ENCODE measurements around the gene IER3. TPM values are rescaled to one million over a fixed set of nuclear protein-coding genes. Genes with fewer than 3 reads are reported as not detected.

Gene IER3
- total and polyA plus RNA-seq, 2 experiments from 2014 or later = 19.9 to 21.2 TPM

DNA sequence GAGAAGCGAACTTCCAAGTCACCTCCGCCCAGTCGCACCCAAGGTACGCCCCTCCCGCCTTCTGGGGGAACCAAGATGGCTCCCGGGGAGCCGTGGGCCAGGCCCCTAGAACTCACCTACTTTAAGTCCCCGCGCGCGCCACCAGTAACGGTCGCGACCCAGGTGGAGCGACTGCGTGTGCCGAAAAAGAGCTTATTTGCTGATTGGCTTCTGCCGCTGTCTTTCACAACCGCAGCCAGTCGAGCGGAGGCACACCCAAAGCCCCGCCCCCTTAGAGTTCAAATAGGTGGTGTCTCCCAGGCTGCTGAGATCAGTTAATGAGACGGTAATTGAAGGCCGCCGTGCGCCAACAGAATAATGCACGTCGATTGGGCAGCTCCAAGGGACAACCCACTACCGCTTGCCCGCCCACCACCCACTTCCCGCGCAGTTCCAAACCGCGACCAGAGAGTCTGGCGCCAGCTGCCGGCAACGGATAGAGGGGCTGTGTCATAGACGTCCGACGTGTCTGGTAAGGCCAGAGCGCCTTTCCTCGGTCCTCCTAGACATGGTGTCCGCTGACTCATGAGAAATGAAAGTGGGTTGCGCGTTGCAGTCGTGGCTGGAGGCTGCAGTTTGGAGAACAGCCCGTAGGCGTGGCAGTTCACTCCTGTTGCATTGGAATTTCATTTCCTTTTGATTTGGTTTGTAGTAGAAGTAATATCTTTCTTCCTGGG, 27.1 kb downstream of the IER3 start, which contains the start of gene MDC1:
MDC1 (minus strand) TSS at position 153 of the 716 bp plus-strand sequence. CDS start 2,106 bp downstream, outside the sequence.
- no peaks in the 10 kb centered on the region for H3K9me2 ChIP-seq (ENCODE audit: insufficient read depth)
- peak within 1 kb of the TSS; percentile 97 for H3K27ac ChIP-seq (ENCODE audit: low read depth)
- H3K27me3 ChIP-seq (ENCODE audit: insufficient read depth) = no peaks in the 10 kb centered on the region
- peaks cover 31% of the 10 kb centered on the region for H3K36me3 ChIP-seq (ENCODE audit: insufficient read depth)
- H3F3A ChIP-seq (replicated peaks; ENCODE audit: low read depth) = peaks cover 15% of the 10 kb centered on the region
- Mint-ChIP-seq H3K4me3 (peak within 1 kb of the TSS; percentile 100), H3K27me3 (ENCODE audit: insufficient read depth, low read depth, poor library complexity) (peaks cover 31% of the 10 kb centered on the region), H3K4me1 (peaks cover 22% of the 10 kb centered on the region), H3K36me3 (ENCODE audit: low read depth) (peaks cover 56% of the 10 kb centered on the region), H3K27ac (peak within 1 kb of the TSS; percentile 100), H3K9me3 (peaks cover 13% of the 10 kb centered on the region; the same call in 2 of the 3 replicates)
- peaks cover 7% of the 10 kb centered on the region for H3K4me1 ChIP-seq (ENCODE audit: insufficient read depth)
- H3K4me3 ChIP-seq = peak within 1 kb of the TSS; percentile 55
- peak; percentile 76 for ATAC-seq
- peaks cover 52% of the 10 kb centered on the region for H3K79me2 ChIP-seq (replicated peaks; ENCODE audit: insufficient read depth)
- peaks cover 12% of the 10 kb centered on the region; the same call in 1 of the 2 replicates for H4K20me1 ChIP-seq (replicated peaks; ENCODE audit: insufficient read depth)
- H2AFZ ChIP-seq = peak within 1 kb of the TSS; percentile 23; the same call in 1 of the 2 replicates
- H3K4me2 ChIP-seq = peak within 1 kb of the TSS; percentile 86
- TF ChIP-seq CREB1 (CRISPR knock-in tag; IDR thresholded peaks at IDR 0.05; ENCODE audit: low read depth) (peak; percentile 85), STAT1 (IDR thresholded peaks at IDR 0.05; ENCODE audit: unreplicated experiment) (no peak), EZH2 (IDR thresholded peaks at IDR 0.05; ENCODE audit: low read depth, unreplicated experiment) (no peak), ZNF331 (CRISPR knock-in tag; IDR thresholded peaks at IDR 0.05; ENCODE audit: low read depth) (no peak), NANOG (IDR thresholded peaks at IDR 0.05; ENCODE audit: borderline replicate concordance) (no peak), EZH2phosphoT487 (IDR thresholded peaks at IDR 0.05; ENCODE audit: unreplicated experiment) (no peak), POLR2AphosphoS5 (IDR thresholded peaks at IDR 0.05; ENCODE audit: low read depth) (peak; percentile 94), ETS1 (IDR thresholded peaks at IDR 0.05) (peak; percentile 80), ZNF114 (CRISPR knock-in tag; IDR thresholded peaks at IDR 0.05) (no peak), REST (IDR thresholded peaks at IDR 0.05; ENCODE audit: unreplicated experiment) (peak; percentile 34), JUNB (IDR thresholded peaks at IDR 0.05; ENCODE audit: unreplicated experiment) (no peak)
- TF ChIP-seq, protein P1, sequence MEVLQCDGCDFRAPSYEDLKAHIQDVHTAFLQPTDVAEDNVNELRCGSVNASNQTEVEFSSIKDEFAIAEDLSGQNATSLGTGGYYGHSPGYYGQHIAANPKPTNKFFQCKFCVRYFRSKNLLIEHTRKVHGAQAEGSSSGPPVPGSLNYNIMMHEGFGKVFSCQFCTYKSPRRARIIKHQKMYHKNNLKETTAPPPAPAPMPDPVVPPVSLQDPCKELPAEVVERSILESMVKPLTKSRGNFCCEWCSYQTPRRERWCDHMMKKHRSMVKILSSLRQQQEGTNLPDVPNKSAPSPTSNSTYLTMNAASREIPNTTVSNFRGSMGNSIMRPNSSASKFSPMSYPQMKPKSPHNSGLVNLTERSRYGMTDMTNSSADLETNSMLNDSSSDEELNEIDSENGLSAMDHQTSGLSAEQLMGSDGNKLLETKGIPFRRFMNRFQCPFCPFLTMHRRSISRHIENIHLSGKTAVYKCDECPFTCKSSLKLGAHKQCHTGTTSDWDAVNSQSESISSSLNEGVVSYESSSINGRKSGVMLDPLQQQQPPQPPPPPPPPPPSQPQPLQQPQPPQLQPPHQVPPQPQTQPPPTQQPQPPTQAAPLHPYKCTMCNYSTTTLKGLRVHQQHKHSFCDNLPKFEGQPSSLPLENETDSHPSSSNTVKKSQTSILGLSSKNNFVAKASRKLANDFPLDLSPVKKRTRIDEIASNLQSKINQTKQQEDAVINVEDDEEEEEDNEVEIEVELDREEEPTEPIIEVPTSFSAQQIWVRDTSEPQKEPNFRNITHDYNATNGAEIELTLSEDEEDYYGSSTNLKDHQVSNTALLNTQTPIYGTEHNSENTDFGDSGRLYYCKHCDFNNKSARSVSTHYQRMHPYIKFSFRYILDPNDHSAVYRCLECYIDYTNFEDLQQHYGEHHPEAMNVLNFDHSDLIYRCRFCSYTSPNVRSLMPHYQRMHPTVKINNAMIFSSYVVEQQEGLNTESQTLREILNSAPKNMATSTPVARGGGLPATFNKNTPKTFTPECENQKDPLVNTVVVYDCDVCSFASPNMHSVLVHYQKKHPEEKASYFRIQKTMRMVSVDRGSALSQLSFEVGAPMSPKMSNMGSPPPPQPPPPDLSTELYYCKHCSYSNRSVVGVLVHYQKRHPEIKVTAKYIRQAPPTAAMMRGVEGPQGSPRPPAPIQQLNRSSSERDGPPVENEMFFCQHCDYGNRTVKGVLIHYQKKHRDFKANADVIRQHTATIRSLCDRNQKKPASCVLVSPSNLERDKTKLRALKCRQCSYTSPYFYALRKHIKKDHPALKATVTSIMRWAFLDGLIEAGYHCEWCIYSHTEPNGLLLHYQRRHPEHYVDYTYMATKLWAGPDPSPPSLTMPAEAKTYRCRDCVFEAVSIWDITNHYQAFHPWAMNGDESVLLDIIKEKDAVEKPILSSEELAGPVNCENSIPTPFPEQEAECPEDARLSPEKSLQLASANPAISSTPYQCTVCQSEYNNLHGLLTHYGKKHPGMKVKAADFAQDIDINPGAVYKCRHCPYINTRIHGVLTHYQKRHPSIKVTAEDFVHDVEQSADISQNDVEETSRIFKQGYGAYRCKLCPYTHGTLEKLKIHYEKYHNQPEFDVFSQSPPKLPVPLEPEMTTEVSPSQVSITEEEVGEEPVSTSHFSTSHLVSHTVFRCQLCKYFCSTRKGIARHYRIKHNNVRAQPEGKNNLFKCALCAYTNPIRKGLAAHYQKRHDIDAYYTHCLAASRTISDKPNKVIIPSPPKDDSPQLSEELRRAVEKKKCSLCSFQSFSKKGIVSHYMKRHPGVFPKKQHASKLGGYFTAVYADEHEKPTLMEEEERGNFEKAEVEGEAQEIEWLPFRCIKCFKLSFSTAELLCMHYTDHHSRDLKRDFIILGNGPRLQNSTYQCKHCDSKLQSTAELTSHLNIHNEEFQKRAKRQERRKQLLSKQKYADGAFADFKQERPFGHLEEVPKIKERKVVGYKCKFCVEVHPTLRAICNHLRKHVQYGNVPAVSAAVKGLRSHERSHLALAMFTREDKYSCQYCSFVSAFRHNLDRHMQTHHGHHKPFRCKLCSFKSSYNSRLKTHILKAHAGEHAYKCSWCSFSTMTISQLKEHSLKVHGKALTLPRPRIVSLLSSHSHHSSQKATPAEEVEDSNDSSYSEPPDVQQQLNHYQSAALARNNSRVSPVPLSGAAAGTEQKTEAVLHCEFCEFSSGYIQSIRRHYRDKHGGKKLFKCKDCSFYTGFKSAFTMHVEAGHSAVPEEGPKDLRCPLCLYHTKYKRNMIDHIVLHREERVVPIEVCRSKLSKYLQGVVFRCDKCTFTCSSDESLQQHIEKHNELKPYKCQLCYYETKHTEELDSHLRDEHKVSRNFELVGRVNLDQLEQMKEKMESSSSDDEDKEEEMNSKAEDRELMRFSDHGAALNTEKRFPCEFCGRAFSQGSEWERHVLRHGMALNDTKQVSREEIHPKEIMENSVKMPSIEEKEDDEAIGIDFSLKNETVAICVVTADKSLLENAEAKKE (CRISPR knock-in tag; IDR thresholded peaks at IDR 0.05) = no peak
- TF ChIP-seq, protein P2, sequence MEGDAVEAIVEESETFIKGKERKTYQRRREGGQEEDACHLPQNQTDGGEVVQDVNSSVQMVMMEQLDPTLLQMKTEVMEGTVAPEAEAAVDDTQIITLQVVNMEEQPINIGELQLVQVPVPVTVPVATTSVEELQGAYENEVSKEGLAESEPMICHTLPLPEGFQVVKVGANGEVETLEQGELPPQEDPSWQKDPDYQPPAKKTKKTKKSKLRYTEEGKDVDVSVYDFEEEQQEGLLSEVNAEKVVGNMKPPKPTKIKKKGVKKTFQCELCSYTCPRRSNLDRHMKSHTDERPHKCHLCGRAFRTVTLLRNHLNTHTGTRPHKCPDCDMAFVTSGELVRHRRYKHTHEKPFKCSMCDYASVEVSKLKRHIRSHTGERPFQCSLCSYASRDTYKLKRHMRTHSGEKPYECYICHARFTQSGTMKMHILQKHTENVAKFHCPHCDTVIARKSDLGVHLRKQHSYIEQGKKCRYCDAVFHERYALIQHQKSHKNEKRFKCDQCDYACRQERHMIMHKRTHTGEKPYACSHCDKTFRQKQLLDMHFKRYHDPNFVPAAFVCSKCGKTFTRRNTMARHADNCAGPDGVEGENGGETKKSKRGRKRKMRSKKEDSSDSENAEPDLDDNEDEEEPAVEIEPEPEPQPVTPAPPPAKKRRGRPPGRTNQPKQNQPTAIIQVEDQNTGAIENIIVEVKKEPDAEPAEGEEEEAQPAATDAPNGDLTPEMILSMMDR (conservative IDR thresholded peaks at IDR 0.05; ENCODE audit: low read depth in 2 of 2) = no peak; a peak in 1 of 4 replicates
- peak; percentile 100 for DNase-seq (ENCODE audit: low spot score)
